HepG2 (cell line): Measurements from ENCODE around the gene HACD1. TPM values are rescaled to one million over a fixed set of nuclear protein-coding genes. Genes with fewer than 3 reads are reported as not detected.

ENCODE experiments used
- BRF2 ChIP-seq: sonication (generic); formaldehyde crosslinking; IDR thresholded peaks from 2 replicates; pipeline ENCODE4 v1.8.1; 2022; ENCODE audit warnings: mild to moderate bottlenecking, missing genetic modification reagents
- GTF2F1 ChIP-seq: fragments of 150-350 bp; IDR thresholded peaks from 2 replicates; pipeline ENCODE4 v1.6.1; 2014; ENCODE audit warnings: low read length
- GZF1 ChIP-seq: sonication (generic); formaldehyde crosslinking; IDR thresholded peaks from 2 replicates; pipeline ENCODE4 v1.5.1; 2020; ENCODE audit warnings: mild to moderate bottlenecking, missing genetic modification reagents
- KAT8 ChIP-seq: IDR thresholded peaks from 2 replicates; pipeline ENCODE4 v1.6.1; 2016; ENCODE audit warnings: missing genetic modification reagents, missing compliant biosample characterization
- MEF2D ChIP-seq: sonication (generic); formaldehyde crosslinking; IDR thresholded peaks from 2 replicates; pipeline ENCODE4 v1.5.1; 2020; ENCODE audit warnings: mild to moderate bottlenecking, missing genetic modification reagents
- NFKBIZ ChIP-seq: IDR thresholded peaks from 2 replicates; pipeline ENCODE4 v1.6.1; 2018; ENCODE audit warnings: missing genetic modification reagents, missing compliant biosample characterization
- SKI ChIP-seq: fragments of 450-650 bp; IDR thresholded peaks from one replicate; pipeline ENCODE4 v1.6.1; 2018; ENCODE audit warnings: mild to moderate bottlenecking; ENCODE audit not compliant: partially characterized antibody
- SNAI1 ChIP-seq: sonication (generic); formaldehyde crosslinking; IDR thresholded peaks from 2 replicates; pipeline ENCODE4 v1.5.0; 2020; ENCODE audit warnings: mild to moderate bottlenecking, missing genetic modification reagents, borderline replicate concordance
- SNAPC5 ChIP-seq: sonication (generic); formaldehyde crosslinking; IDR thresholded peaks from 2 replicates; pipeline ENCODE4 v1.8.1; 2023; ENCODE audit warnings: mild to moderate bottlenecking, missing genetic modification reagents, borderline replicate concordance
- TCF7 ChIP-seq: sonication (generic); IDR thresholded peaks from 2 replicates; pipeline ENCODE4 v1.6.1; 2016; ENCODE audit warnings: antibody characterized with exemption, low read depth
- TOE1 ChIP-seq: sonication (generic); formaldehyde crosslinking; IDR thresholded peaks from 2 replicates; pipeline ENCODE4 v1.4.0; 2020; ENCODE audit warnings: mild to moderate bottlenecking, missing genetic modification reagents
- ZBTB7B ChIP-seq: sonication (generic); formaldehyde crosslinking; IDR thresholded peaks from 2 replicates; pipeline ENCODE4 v1.4.0; 2020; ENCODE audit warnings: missing genetic modification reagents
- ZKSCAN5 ChIP-seq: sonication (generic); formaldehyde crosslinking; IDR thresholded peaks from 2 replicates; pipeline ENCODE4 v1.5.1; 2020; ENCODE audit warnings: mild to moderate bottlenecking, missing genetic modification reagents
- ZNF225 ChIP-seq: sonication (generic); formaldehyde crosslinking; IDR thresholded peaks from 2 replicates; pipeline ENCODE4 v1.4.0; 2020; ENCODE audit warnings: mild to moderate bottlenecking, missing genetic modification reagents
- ZNF282 ChIP-seq: fragments of 450-650 bp; IDR thresholded peaks from 2 replicates; pipeline ENCODE4 v1.6.1; 2018; ENCODE audit not compliant: partially characterized antibody
- ZNF333 ChIP-seq: sonication (generic); formaldehyde crosslinking; IDR thresholded peaks from 2 replicates; pipeline ENCODE4 v1.4.0; 2020; ENCODE audit warnings: mild to moderate bottlenecking, missing genetic modification reagents, borderline replicate concordance
- ZNF460 ChIP-seq: sonication (generic); formaldehyde crosslinking; IDR thresholded peaks from 2 replicates; pipeline ENCODE4 v1.5.1; 2020; ENCODE audit warnings: missing genetic modification reagents, mild to moderate bottlenecking, borderline replicate concordance
- ZNF619 ChIP-seq: sonication (generic); formaldehyde crosslinking; IDR thresholded peaks from 2 replicates; pipeline ENCODE4 v1.4.0; 2020; ENCODE audit warnings: mild to moderate bottlenecking, missing genetic modification reagents
- polyA plus RNA-seq, 8 experiments: library from polyadenylated mRNA; depleted of rRNA in 3 of 8; stranded (reverse) in 7 of 8; unstranded in 1 of 8; fragments of >200 nt; fragmentation: Illumina TruSeq in 4 of 8; extraction: Trizol in 4 of 8; gene quantifications; 2 replicates each; pipeline versions ENCODE4 v1.2.1 to v1.2.3, GENCODE V29; 2011 to 2016; ENCODE audit warnings: low read depth in 4 of 8, missing spikeins in 1 of 8, mixed read lengths in 1 of 8; ENCODE audit not compliant: insufficient read depth in 1 of 8
- total RNA-seq, 5 experiments: library from RNA; depleted of rRNA; stranded (reverse); fragments of >200 nt; fragmentation: Illumina TruSeq; extraction: Trizol; gene quantifications; 2 replicates each; pipeline ENCODE4 v1.2.3, GENCODE V29; 2016; ENCODE audit warnings: low read depth in 1 of 5
- TF ChIP-seq, protein P1 (sequence below): sonication (generic); formaldehyde crosslinking; IDR thresholded peaks from 2 replicates; pipeline ENCODE4 v1.9.0; 2022; ENCODE audit warnings: missing genetic modification reagents, mild to moderate bottlenecking, borderline replicate concordance
- TF ChIP-seq, protein P2 (sequence below): sonication (generic); formaldehyde crosslinking; conservative IDR thresholded peaks from 2 replicates; pipeline ENCODE4 v1.4.0; 2020; ENCODE audit warnings: missing genetic modification reagents

Gene HACD1
- total and polyA plus RNA-seq, 2 of the 13 experiments (the other 11 are each of a cell fraction or from before 2014, with no cell fraction given) = 43.4 to 47.6 TPM

DNA sequence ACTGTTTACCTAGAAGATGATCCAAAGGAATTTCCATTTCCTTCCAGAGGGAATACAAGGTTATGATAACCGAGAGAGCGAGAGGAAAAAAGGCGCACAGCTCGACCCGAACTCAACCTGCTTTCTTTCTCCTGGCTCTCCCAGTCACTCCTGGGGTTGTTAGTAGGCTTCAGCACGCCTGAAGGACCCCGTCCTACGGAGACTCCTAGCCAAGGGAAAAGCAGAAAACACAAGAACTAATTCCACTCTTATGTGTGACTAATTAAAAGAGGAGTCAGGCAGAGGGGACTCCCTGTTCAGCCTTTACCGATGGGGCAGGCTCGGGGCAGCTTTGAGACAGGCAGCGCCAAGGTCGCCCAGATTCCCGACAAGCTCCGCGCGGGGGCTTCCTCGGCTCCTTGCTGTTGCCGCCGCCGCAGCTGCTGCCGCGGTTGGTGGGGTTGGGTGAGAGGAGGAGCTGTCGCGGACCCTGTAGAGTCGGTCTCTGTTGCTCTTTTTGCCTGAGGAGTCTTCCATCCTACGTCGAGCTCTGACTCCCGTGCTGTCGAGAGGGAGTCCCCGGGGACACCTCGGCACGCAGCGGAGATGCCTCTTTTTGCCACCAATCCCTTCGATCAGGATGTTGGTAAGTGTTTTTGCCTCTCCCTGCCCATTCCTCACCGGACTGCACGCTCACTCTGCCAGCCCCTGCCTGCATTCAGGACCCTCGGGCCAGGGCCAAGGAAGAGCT is 26.7 kb upstream of the HACD1 start, which contains the start of gene STAM (continued):
- TF ChIP-seq ZNF333 (no peak), ZNF282 (no peak), GZF1 (0 out of 2 replicates have a peak, but pooled peaks have one; percentile 42), ZBTB7B (CRISPR knock-in tag) (no peak), SNAPC5 (CRISPR knock-in tag) (no peak), ZNF619 (CRISPR knock-in tag) (no peak), NFKBIZ (CRISPR knock-in tag) (0 out of 2 replicates have a peak, but pooled peaks have one; percentile 32), TOE1 (CRISPR knock-in tag) (0 out of 2 replicates have a peak, but pooled peaks have one; percentile 39), TCF7 (no peak), KAT8 (CRISPR knock-in tag) (peak; percentile 80), ZKSCAN5 (no peak), ZNF225 (no peak), SKI (no peak), SNAI1 (CRISPR knock-in tag) (no peak), MEF2D (CRISPR knock-in tag) (no peak), BRF2 (CRISPR knock-in tag) (no peak), ZNF460 (CRISPR knock-in tag) (no peak), GTF2F1 (no peak)
- TF ChIP-seq, protein P1, sequence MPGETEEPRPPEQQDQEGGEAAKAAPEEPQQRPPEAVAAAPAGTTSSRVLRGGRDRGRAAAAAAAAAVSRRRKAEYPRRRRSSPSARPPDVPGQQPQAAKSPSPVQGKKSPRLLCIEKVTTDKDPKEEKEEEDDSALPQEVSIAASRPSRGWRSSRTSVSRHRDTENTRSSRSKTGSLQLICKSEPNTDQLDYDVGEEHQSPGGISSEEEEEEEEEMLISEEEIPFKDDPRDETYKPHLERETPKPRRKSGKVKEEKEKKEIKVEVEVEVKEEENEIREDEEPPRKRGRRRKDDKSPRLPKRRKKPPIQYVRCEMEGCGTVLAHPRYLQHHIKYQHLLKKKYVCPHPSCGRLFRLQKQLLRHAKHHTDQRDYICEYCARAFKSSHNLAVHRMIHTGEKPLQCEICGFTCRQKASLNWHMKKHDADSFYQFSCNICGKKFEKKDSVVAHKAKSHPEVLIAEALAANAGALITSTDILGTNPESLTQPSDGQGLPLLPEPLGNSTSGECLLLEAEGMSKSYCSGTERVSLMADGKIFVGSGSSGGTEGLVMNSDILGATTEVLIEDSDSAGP (CRISPR knock-in tag) = peak; percentile 82; the same call in 1 of the 2 replicates
- TF ChIP-seq, protein P2, sequence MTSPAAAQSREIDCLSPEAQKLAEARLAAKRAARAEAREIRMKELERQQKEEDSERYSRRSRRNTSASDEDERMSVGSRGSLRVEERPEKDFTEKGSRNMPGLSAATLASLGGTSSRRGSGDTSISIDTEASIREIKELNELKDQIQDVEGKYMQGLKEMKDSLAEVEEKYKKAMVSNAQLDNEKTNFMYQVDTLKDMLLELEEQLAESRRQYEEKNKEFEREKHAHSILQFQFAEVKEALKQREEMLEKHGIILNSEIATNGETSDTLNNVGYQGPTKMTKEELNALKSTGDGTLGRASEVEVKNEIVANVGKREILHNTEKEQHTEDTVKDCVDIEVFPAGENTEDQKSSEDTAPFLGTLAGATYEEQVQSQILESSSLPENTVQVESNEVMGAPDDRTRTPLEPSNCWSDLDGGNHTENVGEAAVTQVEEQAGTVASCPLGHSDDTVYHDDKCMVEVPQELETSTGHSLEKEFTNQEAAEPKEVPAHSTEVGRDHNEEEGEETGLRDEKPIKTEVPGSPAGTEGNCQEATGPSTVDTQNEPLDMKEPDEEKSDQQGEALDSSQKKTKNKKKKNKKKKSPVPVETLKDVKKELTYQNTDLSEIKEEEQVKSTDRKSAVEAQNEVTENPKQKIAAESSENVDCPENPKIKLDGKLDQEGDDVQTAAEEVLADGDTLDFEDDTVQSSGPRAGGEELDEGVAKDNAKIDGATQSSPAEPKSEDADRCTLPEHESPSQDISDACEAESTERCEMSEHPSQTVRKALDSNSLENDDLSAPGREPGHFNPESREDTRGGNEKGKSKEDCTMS = no peak
